Osteoblast (primary cell): ENCODE measurements around the gene TBC1D2B. TPM values are rescaled to one million over a fixed set of nuclear protein-coding genes. Genes with fewer than 3 reads are reported as not detected.

Source experiments
- DNase-seq: peaks from one replicate; pipeline ENCODE4 v3.0.0; 2011; ENCODE audit warnings: low spot score, mixed read lengths; ENCODE audit not compliant: insufficient read length; ENCODE audit errors: missing footprints
- H2AFZ ChIP-seq: 2 replicates; pipeline ENCODE4 v1.6.0; 2011; ENCODE audit warnings: mild to moderate bottlenecking, low read length
- H3K27ac ChIP-seq: 2 replicates; pipeline ENCODE4 v1.5.1; 2011; ENCODE audit warnings: mild to moderate bottlenecking, low read depth, low read length, moderate library complexity
- H3K27me3 ChIP-seq: 2 replicates; pipeline ENCODE4 v1.6.0; 2012; ENCODE audit warnings: mild to moderate bottlenecking, control low read depth, inconsistent platforms, low read length, moderate library complexity; ENCODE audit not compliant: insufficient read depth
- H3K36me3 ChIP-seq: 2 replicates; pipeline ENCODE4 v1.5.1; 2011; ENCODE audit warnings: mild to moderate bottlenecking, low read length, control low read depth, moderate library complexity; ENCODE audit not compliant: insufficient read depth
- H3K4me1 ChIP-seq: 2 replicates; pipeline ENCODE4 v1.5.1; 2011; ENCODE audit warnings: mild to moderate bottlenecking, low read length, control low read depth, moderate library complexity; ENCODE audit not compliant: insufficient read depth
- H3K4me2 ChIP-seq: 2 replicates; pipeline ENCODE4 v1.6.0; 2011; ENCODE audit warnings: mild to moderate bottlenecking, low read length; ENCODE audit not compliant: insufficient read depth
- H3K4me3 ChIP-seq: fragments of 200-600 bp; sonication (generic); 3 replicates; pipeline ENCODE4 v1.5.1; 2012; ENCODE audit warnings: mild to moderate bottlenecking, low read length, inconsistent platforms; ENCODE audit not compliant: insufficient read depth
- H3K79me2 ChIP-seq: 2 replicates; pipeline ENCODE4 v1.6.0; 2012; ENCODE audit warnings: mild to moderate bottlenecking, low read length, control low read depth, inconsistent platforms; ENCODE audit not compliant: insufficient read depth
- H3K9me3 ChIP-seq: 2 replicates; pipeline ENCODE4 v1.5.1; 2011; ENCODE audit warnings: low read depth, low read length, control low read depth
- H4K20me1 ChIP-seq: 2 replicates; pipeline ENCODE4 v1.6.0; 2012; ENCODE audit warnings: mild to moderate bottlenecking, low read length, control low read depth; ENCODE audit not compliant: insufficient read depth
- total RNA-seq: library from RNA; depleted of rRNA; stranded (reverse); fragments of >200 nt; gene quantifications from 2 replicates; pipeline ENCODE4 v1.2.3, GENCODE V29; 2012
- TF ChIP-seq, protein P1 (sequence below): IDR thresholded peaks from 2 replicates; pipeline ENCODE4 v1.5.1; 2011; ENCODE audit warnings: mild to moderate bottlenecking, low read depth, low read length, moderate library complexity; ENCODE audit errors: extremely low read depth

The TBC1D2B gene
- total RNA-seq, 1 donor, result 58.3 TPM

DNA sequence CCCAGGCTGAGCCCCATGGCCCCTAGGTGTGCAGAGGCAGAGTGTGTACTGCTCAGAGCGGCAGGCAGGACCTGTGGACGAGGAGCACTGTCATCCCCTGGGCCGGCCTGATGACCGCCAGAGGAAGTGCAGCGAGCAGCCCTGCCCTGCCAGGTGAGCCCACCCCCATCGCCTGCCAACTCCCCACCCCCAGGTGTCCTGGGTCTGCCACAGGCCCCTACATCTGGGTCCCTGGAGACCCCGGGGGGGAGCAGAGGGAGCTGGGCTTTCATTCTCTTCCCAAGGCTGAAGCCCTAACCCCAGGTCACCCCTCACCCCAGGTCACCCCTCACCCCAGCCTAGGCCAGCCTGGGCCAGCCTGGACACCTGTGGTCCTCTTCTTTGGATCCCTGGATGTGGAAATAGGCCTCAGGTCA is 93.1 kb downstream of the TBC1D2B start:
- Histone ChIP-seq H3K27me3 (peaks cover 6% of the 10 kb centered on the region), H4K20me1 (no peaks in the 10 kb centered on the region), H3K36me3 (no peaks in the 10 kb centered on the region), H3K4me2 (no peak overlapping the region), H3K27ac (no peak overlapping the region), H3K4me1 (no peaks in the 10 kb centered on the region), H3K9me3 (no peaks in the 10 kb centered on the region), H2AFZ (no peak overlapping the region), H3K4me3 (no peak overlapping the region), H3K79me2 (no peaks in the 10 kb centered on the region)
- no peak for DNase-seq
- TF ChIP-seq, protein P1, sequence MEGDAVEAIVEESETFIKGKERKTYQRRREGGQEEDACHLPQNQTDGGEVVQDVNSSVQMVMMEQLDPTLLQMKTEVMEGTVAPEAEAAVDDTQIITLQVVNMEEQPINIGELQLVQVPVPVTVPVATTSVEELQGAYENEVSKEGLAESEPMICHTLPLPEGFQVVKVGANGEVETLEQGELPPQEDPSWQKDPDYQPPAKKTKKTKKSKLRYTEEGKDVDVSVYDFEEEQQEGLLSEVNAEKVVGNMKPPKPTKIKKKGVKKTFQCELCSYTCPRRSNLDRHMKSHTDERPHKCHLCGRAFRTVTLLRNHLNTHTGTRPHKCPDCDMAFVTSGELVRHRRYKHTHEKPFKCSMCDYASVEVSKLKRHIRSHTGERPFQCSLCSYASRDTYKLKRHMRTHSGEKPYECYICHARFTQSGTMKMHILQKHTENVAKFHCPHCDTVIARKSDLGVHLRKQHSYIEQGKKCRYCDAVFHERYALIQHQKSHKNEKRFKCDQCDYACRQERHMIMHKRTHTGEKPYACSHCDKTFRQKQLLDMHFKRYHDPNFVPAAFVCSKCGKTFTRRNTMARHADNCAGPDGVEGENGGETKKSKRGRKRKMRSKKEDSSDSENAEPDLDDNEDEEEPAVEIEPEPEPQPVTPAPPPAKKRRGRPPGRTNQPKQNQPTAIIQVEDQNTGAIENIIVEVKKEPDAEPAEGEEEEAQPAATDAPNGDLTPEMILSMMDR, result no peak

DNA sequence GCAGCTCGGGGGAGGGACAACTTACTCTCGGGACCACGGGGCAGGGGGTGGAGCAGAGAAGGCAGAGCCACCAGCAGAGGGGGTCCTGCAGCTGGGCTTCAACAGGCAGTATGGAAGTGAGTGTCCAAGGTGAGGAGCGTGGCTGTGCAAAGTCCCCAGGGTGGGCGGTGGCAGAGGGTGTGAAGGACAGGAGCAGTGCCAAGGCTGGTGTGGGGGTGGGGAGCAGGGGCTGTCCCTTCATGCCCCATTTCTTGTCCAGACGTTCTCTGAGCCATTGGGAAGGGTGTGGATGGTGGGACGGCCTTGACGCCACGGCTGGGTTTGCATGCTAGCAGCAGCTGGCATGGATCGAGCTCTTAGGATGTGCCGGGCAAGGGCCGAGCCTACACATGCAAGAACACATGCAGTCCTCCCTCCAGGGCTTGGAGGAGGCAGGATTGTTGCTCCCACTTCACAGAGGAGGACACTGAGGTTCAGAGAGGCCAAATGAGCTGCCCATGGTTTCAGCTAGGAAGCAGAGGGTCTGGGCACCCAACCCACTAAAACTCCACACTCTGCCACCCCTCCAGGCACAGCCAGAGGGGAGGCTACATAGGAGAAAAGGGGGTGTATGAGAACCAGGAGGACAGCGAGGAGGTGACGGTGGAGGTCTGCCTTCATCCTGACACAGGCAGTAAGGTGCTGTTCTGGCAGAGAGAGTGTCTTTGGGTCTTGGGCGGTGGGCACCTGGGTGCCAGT is 93.6 kb downstream of the TBC1D2B start:
- no peak for DNase-seq
- peaks cover 6% of the 10 kb centered on the region for H3K27me3 ChIP-seq
- H3K79me2 ChIP-seq, result no peaks in the 10 kb centered on the region
- H3K9me3 ChIP-seq, result no peaks in the 10 kb centered on the region
- TF ChIP-seq, protein P1, result no peak
- no peaks in the 10 kb centered on the region for H3K36me3 ChIP-seq
- no peak overlapping the region for H3K4me3 ChIP-seq
- no peak overlapping the region for H2AFZ ChIP-seq
- H3K4me1 ChIP-seq, result no peaks in the 10 kb centered on the region
- no peaks in the 10 kb centered on the region for H4K20me1 ChIP-seq
- H3K4me2 ChIP-seq, result no peak overlapping the region
- H3K27ac ChIP-seq, result no peak overlapping the region

DNA sequence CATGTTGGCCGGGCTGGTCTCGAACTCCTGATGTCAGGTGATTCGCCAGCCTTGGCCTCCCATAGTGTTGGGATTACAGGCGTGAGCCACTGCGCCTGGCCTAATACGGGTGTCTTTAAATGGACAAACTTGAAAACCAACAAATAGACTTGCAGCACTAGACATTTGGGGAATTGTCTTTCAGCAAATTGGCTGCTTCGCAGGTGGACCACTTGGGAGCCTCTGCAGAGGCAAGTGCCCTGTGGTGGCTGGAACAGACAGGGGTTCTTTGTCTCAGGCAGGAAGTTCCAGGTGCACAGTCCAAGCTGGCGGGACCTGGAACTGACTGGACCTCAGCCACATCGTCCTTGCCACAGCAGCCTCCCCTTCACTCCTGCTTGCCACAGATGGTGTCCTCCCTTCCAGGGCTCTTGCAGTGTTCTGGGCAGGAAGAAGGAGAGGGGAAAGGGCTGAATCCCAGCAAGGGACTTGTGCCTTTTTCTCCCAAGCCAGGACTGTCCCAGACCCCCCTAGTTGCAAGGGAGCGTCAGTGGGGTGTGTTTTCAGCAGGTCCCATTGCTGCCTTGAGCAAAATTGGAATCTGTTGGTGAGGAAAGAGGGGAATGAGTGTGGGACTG is 94.3 kb downstream of the TBC1D2B start:
- H3K9me3 ChIP-seq, result no peaks in the 10 kb centered on the region
- H3K4me2 ChIP-seq, result no peak overlapping the region
- H3K27me3 ChIP-seq, result peaks cover 6% of the 10 kb centered on the region
- no peaks in the 10 kb centered on the region for H3K4me1 ChIP-seq
- DNase-seq, result no peak
- no peak overlapping the region for H3K27ac ChIP-seq
- H3K4me3 ChIP-seq, result no peak overlapping the region
- H3K36me3 ChIP-seq, result no peaks in the 10 kb centered on the region
- no peak overlapping the region for H2AFZ ChIP-seq
- H4K20me1 ChIP-seq, result no peaks in the 10 kb centered on the region
- TF ChIP-seq, protein P1, result no peak
- H3K79me2 ChIP-seq, result no peaks in the 10 kb centered on the region

DNA sequence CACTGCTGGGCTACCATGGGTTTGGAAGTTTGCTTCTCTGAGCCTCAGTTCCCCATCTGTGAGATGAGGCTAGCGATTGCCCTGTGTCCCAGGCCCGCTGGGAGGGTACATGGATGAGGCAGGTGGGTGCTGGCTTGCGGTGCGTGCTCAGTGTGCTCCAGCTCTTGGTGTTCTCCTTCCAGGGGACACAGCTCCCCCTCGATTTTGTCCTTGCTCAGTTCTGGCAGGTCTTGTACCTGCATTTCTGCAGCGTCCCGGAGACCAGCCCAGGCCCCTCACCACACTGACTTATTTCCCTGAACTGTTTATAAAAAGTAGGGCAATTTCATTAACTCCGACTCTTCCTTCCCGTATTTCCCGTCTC is 95.4 kb downstream of the TBC1D2B start:
- Histone ChIP-seq H3K4me1 (no peaks in the 10 kb centered on the region), H3K4me2 (no peak overlapping the region), H3K27ac (no peak overlapping the region), H3K9me3 (no peaks in the 10 kb centered on the region), H3K36me3 (no peaks in the 10 kb centered on the region), H2AFZ (no peak overlapping the region), H3K79me2 (no peaks in the 10 kb centered on the region), H4K20me1 (no peaks in the 10 kb centered on the region), H3K27me3 (peaks cover under 1% of the 10 kb centered on the region), H3K4me3 (no peak overlapping the region)
- TF ChIP-seq, protein P1, result no peak
- DNase-seq, result no peak
